UCSD-AML1 (cell line): ENCODE results near the gene PCDHGA12.

Experiments used
- DNase-seq: peaks from one replicate; lab custom pipeline; 2025; ENCODE audit not compliant: unreplicated experiment; lab: John Stamatoyannopoulos, UW

Gene PCDHGA12

DNA sequence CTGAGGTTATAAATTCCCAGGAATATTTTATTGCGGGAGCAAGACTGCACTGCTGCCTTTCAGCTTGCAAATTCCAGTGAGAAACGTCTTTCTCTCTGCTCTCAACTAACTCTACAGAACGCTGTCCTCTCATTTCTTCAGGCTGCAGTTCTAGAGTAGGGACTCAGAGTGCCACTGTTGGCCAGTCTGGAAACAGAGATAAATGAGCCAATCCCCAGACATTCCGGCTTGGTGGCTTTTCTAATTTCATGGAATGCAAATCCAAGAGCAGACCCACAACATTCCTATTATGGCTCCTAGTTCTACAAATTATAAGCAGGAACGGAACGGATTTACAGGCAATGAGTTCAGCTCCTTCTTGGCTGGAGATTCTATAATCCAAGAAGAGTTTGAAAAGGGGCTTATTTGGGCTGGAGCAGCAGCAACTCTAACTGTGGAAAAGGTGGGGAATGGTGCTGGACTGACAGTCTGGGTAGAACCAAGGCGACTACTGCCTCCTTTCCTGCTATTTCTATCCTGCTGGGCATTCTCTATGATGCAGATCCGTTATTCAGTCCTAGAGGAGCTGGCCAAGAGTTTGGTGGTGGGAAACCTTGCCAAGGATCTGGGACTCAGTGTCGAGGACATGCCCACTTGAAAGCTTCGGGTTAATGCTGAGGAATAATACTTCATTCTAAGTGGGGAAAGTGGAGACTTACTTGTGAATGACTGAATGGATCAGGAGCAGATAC is 9.3 kb downstream of the PCDHGA12 start:
- no peak for DNase-seq

- DNase-seq, result no peak
These were observed 10.0 kb downstream of the PCDHGA12 start for GRCh38 chr5:141440341-141440740.

DNA sequence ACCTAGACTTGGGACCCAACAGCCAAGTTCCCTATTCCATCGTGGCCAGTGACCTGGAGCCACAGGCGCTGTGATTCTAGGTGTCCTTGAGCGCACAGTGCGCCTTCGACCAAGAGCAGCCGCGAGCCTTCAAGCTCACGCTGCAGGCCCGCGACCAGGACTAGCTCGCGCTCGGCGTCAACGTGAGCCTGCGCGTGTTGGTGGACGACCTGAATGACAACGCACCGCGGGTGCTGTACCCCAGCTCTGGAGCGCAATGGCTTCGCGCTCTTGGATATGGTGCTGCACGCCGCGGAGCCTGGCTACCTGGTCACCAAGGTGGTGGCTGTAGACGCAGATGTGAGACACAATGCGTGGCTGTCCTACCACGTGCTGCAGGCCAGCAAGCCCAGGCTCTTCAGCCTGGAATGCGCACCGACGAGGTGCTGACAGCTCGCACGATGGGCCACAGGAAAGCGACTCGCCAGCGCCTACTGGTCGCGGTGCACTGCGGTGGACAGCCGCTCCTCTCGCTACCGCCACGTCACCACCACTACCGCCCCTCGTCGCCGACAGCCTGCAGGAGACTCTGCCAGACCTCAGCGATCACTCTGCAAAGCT is 11.4 kb downstream of the PCDHGA12 start:
- DNase-seq, result no peak

GRCh38 chr5:141465351-141465750 is 35.0 kb downstream of the PCDHGA12 start:
- DNase-seq, result no peak

DNA sequence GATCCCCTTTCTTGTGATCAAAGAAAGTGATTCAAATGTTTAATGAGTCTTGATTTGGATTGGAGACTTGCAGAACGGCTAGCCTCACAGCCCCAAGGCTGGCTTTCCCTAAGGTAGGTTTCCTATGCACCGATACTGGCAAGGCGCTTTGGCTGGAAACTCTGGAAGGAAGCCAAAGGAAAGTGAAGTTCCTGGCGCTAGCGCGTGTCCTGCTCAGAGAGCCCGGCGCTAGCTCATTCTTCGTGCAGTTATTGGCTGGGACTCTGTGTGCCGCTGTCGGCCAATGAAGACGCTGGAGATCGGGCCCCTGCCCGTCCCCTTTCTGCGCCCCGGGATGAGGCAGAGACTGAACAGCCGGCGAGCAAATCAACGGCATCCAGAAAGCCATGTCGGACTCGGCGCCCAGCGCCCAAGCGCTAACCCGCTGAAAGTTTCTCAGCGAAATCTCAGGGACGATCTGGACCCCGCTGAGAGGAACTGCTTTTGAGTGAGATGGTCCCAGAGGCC is 45.4 kb downstream of the PCDHGA12 start, which contains the start of gene PCDHGC3:
Gene PCDHGC3 (plus strand): TSS at position 342 of the 507 bp plus-strand sequence. CDS start 151 bp downstream, at position 493.
- DNase-seq, result peak; percentile 81

- DNase-seq, result peak; percentile 60
These were observed 46.0 kb downstream of the PCDHGA12 start for GRCh38 chr5:141476132-141476911.

- DNase-seq, result no peak
These were observed 46.8 kb downstream of the PCDHGA12 start for GRCh38 chr5:141477044-141477575.

DNA sequence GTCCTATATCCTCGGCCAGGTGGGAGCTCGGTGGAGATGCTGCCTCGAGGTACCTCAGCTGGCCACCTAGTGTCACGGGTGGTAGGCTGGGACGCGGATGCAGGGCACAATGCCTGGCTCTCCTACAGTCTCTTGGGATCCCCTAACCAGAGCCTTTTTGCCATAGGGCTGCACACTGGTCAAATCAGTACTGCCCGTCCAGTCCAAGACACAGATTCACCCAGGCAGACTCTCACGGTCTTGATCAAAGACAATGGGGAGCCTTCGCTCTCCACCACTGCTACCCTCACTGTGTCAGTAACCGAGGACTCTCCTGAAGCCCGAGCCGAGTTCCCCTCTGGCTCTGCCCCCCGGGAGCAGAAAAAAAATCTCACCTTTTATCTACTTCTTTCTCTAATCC is 47.5 kb downstream of the PCDHGA12 start:
- no peak for DNase-seq

DNA sequence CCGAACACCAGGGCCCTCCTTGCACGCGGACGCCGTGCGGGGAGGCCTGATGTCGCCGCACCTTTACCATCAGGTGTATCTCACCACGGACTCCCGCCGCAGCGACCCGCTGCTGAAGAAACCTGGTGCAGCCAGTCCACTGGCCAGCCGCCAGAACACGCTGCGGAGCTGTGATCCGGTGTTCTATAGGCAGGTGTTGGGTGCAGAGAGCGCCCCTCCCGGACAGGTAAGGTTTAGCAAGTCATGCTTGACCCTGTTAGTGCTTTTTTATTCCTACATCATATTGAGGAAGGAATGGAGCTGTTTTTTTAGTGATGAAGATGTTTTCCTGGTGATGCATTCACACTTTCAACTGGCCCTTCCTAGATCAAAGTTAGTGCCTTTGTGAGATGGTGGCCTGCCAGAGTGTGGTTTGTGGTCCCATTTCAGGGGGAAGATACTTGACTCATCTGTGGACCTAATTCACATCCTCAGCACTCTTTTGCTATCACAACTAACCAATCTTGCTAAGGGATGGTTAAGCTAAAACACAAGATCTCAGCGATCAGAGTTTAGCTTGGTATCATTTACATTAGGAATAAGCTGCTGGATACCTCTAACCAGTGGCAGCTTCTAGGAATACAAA is 48.1 kb downstream of the PCDHGA12 start:
- DNase-seq, result no peak

- DNase-seq, result no peak
These were observed 49.5 kb downstream of the PCDHGA12 start for GRCh38 chr5:141479776-141480175.
